Transverse colon (tissue), 4 donors: Measurements from ENCODE around the gene RSRC2. TPM values are rescaled to one million over a fixed set of nuclear protein-coding genes. Genes with fewer than 3 reads are reported as not detected.
"Not testable (repeated sequence)": the region's sequence is repeated elsewhere in the genome, so short reads cannot be mapped to it uniquely, and the experiment has no call there.

Experiments
- DNase-seq: peaks from one replicate; pipeline ENCODE4 v3.0.0-alpha.2; 2019
- H3K27ac ChIP-seq, 4 donors: fragments of 200-600 bp; sonication (generic); 2 replicates each; pipeline ENCODE4 v1.5.1; 2016 to 2018; ENCODE audit warnings: inconsistent platforms in 4 of 4
- H3K27me3 ChIP-seq: fragments of 200-600 bp; sonication (generic); 2 replicates; pipeline ENCODE4 v1.5.1; 2017; ENCODE audit warnings: inconsistent platforms
- H3K36me3 ChIP-seq, 4 donors: fragments of 200-600 bp; sonication (generic); 2 replicates each; pipeline ENCODE4 v1.5.1; 2017 to 2019; ENCODE audit warnings: inconsistent platforms in 4 of 4
- H3K4me1 ChIP-seq, 4 donors: fragments of 200-600 bp; sonication (generic); 2 replicates each; pipeline ENCODE4 v1.5.1; 2017 to 2020; ENCODE audit warnings: inconsistent platforms in 4 of 4
- H3K4me3 ChIP-seq, 4 donors: fragments of 200-600 bp; sonication (generic); 1 replicate in 1 of 4; 2 replicates in 3 of 4; pipeline versions ENCODE4 v1.5.1 to v1.6.1; 2017 to 2019; ENCODE audit warnings: inconsistent platforms in 4 of 4
- H3K9me3 ChIP-seq, 2 donors: fragments of 200-600 bp; sonication (generic); 2 replicates each; pipeline ENCODE4 v1.5.1; 2017 to 2019; ENCODE audit warnings: inconsistent platforms in 2 of 2
- CTCF ChIP-seq, 5 experiments: fragments of 200-600 bp in 3 of 5; fragments of 450-650 bp in 2 of 5; sonication (generic) in 3 of 5; IDR thresholded peaks; 1 replicate in 2 of 5; 2 replicates in 3 of 5; pipeline ENCODE4 v1.5.1; 2016 to 2017; ENCODE audit warnings: antibody characterized with exemption in 5 of 5, inconsistent platforms in 3 of 5, mild to moderate bottlenecking in 2 of 5, moderate library complexity in 1 of 5
- EP300 ChIP-seq: sonication (generic); formaldehyde crosslinking; IDR thresholded peaks from one replicate; pipeline ENCODE4 v1.6.1; 2017; ENCODE audit warnings: antibody characterized with exemption, low read depth
- POLR2A ChIP-seq: fragments of 450-650 bp; IDR thresholded peaks from one replicate; pipeline ENCODE4 v1.6.1; 2016; ENCODE audit warnings: antibody characterized with exemption, mild to moderate bottlenecking, moderate library complexity
- POLR2AphosphoS5 ChIP-seq, 3 donors: sonication (generic); formaldehyde crosslinking; IDR thresholded peaks; one replicate each; pipeline ENCODE4 v1.6.1; 2016; ENCODE audit warnings: antibody characterized with exemption in 3 of 3
- WGBS, 2 donors: methylation state at CpG; one replicate each; pipeline ENCODE4 v1.1.5; 2018; ENCODE audit warnings: low coverage in 1 of 2; 5-methylcytosine and 5-hydroxymethylcytosine counted together
- in situ Hi-C, 4 donors: fragments of 200-750 bp; cut with MboI; loops; one replicate each; pipeline versions ENCODE4 v1.15.0 to v1.15.1; 2017; ENCODE audit warnings: low sequenced_read_pairs in 3 of 4, low pct_ligation_motif_present in 1 of 4, low pct_unique_long_range_greater_than_20kb in 1 of 4
- intact Hi-C: fragments of 100-400 bp; cut with DNase I; formaldehyde crosslinking; loops from one replicate; pipeline ENCODE4 v1.15.1; 2023; ENCODE audit warnings: low total_unique reads
- total RNA-seq, 4 donors: library from RNA; depleted of rRNA; stranded (reverse); fragments of >200 nt; gene quantifications; one replicate each; pipeline ENCODE4 v1.1.0, GENCODE V29; 2016

Gene RSRC2
- 100 to 1,000 TPM in 2 of 4 donors, 10 to 100 TPM in 2; 73.4 to 251 (median 99.7) TPM for total RNA-seq

GRCh38 chr12:122526683-122527477 is at the start of gene RSRC2, which contains the start of gene KNTC1:
Gene RSRC2, minus strand, starts transcription at chr12:122526936. Its CDS starts 83 bp downstream, at chr12:122526853.
Gene KNTC1, plus strand, starts transcription at chr12:122527249. Its CDS starts 2,815 bp downstream, at chr12:122530064.
- no peaks in the 10 kb centered on the region for H3K9me3 ChIP-seq
- H3K4me1 ChIP-seq, result peaks cover 27 to 50% (median 40%) of the 10 kb centered on the region in 4 donors
- peak within 1 kb of the TSS; percentile 35 to 95 (median 78) for H3K4me3 ChIP-seq
- peak within 1 kb of the TSS; percentile 90 to 99 (median 96) for H3K27ac ChIP-seq
- H3K27me3 ChIP-seq, result no peaks in the 10 kb centered on the region
- peak; percentile 99 for DNase-seq
- intact Hi-C loops (no loop called here), in situ Hi-C loops (no loop called here)
- TF ChIP-seq POLR2A (peak; percentile 99), CTCF (IDR thresholded peaks at IDR 0.05) (no peak), POLR2AphosphoS5 (IDR thresholded peaks at IDR 0.05) (peak; percentile 93 to 97 (median 97))
- 0 to 1% methylated on average over 14 to 51 of the region's 51 CpGs for WGBS, 2 donors
- peaks cover 0 to 4% (median 1%) of the 10 kb centered on the region in 4 donors for H3K36me3 ChIP-seq

GRCh38 chr12:122571821-122572220 is 45.1 kb upstream of the RSRC2 start:
- Histone ChIP-seq H3K27ac (no peak overlapping the region), H3K36me3 (peaks cover 0 to 23% (median 7%) of the 10 kb centered on the region in 4 donors), H3K4me1 (no peaks in the 10 kb centered on the region), H3K4me3 (no peak overlapping the region), H3K27me3 (no peaks in the 10 kb centered on the region), H3K9me3 (no peaks in the 10 kb centered on the region)
- DNase-seq, result no peak
- TF ChIP-seq EP300 (no peak), POLR2A (no peak), POLR2AphosphoS5 (IDR thresholded peaks at IDR 0.05) (no peak), CTCF (IDR thresholded peaks at IDR 0.05) (no peak)
- intact Hi-C loops, result no loop called here
- WGBS, 2 donors, result 83 to 94% methylated on average over 1 to 6 of the region's 6 CpGs
- in situ Hi-C loops, result no loop called here

- H3K27ac ChIP-seq, DNase-seq, H3K27me3 ChIP-seq, in situ Hi-C loops, H3K4me3 ChIP-seq, H3K4me1 ChIP-seq, H3K9me3 ChIP-seq, intact Hi-C loops: not testable (repeated sequence)
- 87 to 89% methylated on average over 2 to 3 of the region's 3 CpGs for WGBS, 2 donors
- H3K36me3 ChIP-seq, result peaks cover 0 to 13% (median 6%) of the 10 kb centered on the region in 4 donors
Measured at GRCh38 chr12:122570006-122570405, 43.3 kb upstream of the RSRC2 start.

GRCh38 chr12:122569288-122569687 is 42.6 kb upstream of the RSRC2 start:
- no peak for TF ChIP-seq POLR2AphosphoS5 (IDR thresholded peaks at IDR 0.05)
- intact Hi-C loops (no loop called here), in situ Hi-C loops (no loop called here)
- no peak overlapping the region for H3K4me3 ChIP-seq
- no peaks in the 10 kb centered on the region for H3K27me3 ChIP-seq
- WGBS, 2 donors, result 96 to 100% methylated on average over 5 of the region's 5 CpGs
- DNase-seq, result no peak
- no peak overlapping the region for H3K27ac ChIP-seq
- H3K9me3 ChIP-seq, result no peaks in the 10 kb centered on the region
- H3K36me3 ChIP-seq, result peaks cover 0 to 13% (median 3%) of the 10 kb centered on the region in 4 donors
- no peaks in the 10 kb centered on the region for H3K4me1 ChIP-seq

- H3K4me3 ChIP-seq, H3K27ac ChIP-seq, in situ Hi-C loops, H3K27me3 ChIP-seq, H3K4me1 ChIP-seq, intact Hi-C loops, H3K9me3 ChIP-seq, DNase-seq, H3K36me3 ChIP-seq: not testable (repeated sequence)
- 95 to 100% methylated on average over 1 to 5 of the region's 5 CpGs for WGBS, 2 donors
Measured at GRCh38 chr12:122566816-122567215, 40.1 kb upstream of the RSRC2 start.
